Activated B cell treated with CpG ODN at 0.5 μM for 24 hours (primary cell): Measurements from ENCODE around the gene CAMTA1. TPM values are rescaled to one million over a fixed set of nuclear protein-coding genes. Genes with fewer than 3 reads are reported as not detected.
"Not testable (repeated sequence)": the region's sequence is repeated elsewhere in the genome, so short reads cannot be mapped to it uniquely, and the experiment has no call there.

Experiments used
- ATAC-seq: fragments of 200-7000 bp; cut with Tn5 transposase; one replicate; pipeline ENCODE4 v1.10.0; 2021; ENCODE audit warnings: low read depth, mild to moderate bottlenecking, moderate library complexity
- CTCF ChIA-PET: fragments of 350-600 bp; sonication (Branson Sonifier 250); formaldehyde crosslinking; loops from one replicate; lab custom pipeline; 2021; ENCODE audit warnings: antibody characterized with exemption; lab: Charles Lee
- POLR2A ChIA-PET: fragments of 350-600 bp; sonication (Branson Sonifier 250); formaldehyde crosslinking; loops from one replicate; lab custom pipeline; 2021; ENCODE audit warnings: antibody characterized with exemption; lab: Charles Lee
- DNase-seq: peaks from one replicate; pipeline ENCODE4 v3.0.0; 2022
- H3K27ac Mint-ChIP-seq: one replicate; pipeline ENCODE4 v1.8.0; 2020; ENCODE audit warnings: mixed read lengths
- H3K27me3 Mint-ChIP-seq: one replicate; pipeline ENCODE4 v1.8.0; 2021; ENCODE audit warnings: mixed read lengths
- H3K36me3 Mint-ChIP-seq: one replicate; pipeline ENCODE4 v1.8.0; 2021; ENCODE audit warnings: low read depth, mixed read lengths
- H3K4me1 Mint-ChIP-seq: one replicate; pipeline ENCODE4 v1.8.0; 2021; ENCODE audit warnings: mixed read lengths
- H3K4me3 Mint-ChIP-seq: one replicate; pipeline ENCODE4 v1.8.0; 2020; ENCODE audit warnings: mild to moderate bottlenecking, mixed read lengths
- H3K9me3 Mint-ChIP-seq: one replicate; pipeline ENCODE4 v1.8.0; 2020; ENCODE audit warnings: mixed read lengths
- intact Hi-C: fragments of 100-400 bp; cut with micrococcal nuclease; formaldehyde crosslinking; loops from one replicate; pipeline ENCODE4 v1.15.1; 2024
- total RNA-seq: library from RNA; stranded (reverse); gene quantifications from 2 replicates; pipeline ENCODE4 v1.2.3, GENCODE V29; 2022
- TF ChIP-seq, protein P1 (sequence below): fragments of 200-600 bp; IDR thresholded peaks from one replicate; pipeline ENCODE4 v1.8.0; 2022; ENCODE audit warnings: antibody characterized with exemption, mild to moderate bottlenecking

CAMTA1 gene
- total RNA-seq, 1 donor from 2014 or later: 49.8 TPM

DNA sequence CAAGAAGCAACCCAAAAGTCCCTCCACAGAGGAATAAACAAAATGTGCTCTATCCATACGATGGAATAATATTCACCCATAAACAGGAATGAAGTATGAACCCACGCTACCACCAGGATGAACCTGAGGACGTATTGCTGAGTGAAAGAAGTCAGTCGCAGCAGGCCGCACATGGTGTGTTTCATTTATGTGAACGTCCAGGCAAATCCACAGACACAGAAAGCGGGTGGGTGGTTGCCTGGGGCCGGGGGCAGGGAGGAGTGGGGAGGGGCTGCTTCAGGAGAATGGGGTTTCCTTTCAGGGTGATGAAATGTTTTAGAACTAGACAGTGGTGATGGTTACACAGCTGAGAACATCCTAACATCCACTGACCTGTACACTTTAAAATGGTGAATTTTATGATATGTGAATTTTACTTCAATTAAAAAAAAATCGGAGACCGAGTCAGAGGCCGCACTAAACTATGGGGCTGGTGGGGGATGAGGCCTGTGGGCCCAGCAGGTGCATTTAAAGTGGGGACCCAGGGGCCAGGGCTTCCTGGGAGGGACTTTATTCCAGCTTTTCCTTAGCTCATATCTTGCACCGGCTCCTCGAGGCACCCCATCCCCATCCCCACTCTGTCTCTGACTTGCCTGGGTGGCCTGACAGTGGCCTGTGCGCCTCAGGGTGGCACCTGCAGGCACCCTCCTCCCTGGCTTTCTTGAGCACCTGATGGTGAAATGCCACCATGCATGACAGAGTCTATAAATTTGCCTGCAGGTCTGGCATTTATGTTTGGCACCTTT is 593.3 kb downstream of the CAMTA1 start:
- no peak overlapping the region for H3K4me3 Mint-ChIP-seq
- DNase-seq (no peak), ATAC-seq (no peak)
- no peaks in the 10 kb centered on the region for H3K4me1 Mint-ChIP-seq
- intact Hi-C loops: no loop called here
- CTCF ChIA-PET: no interaction called here
- POLR2A ChIA-PET: no interaction called here
- TF ChIP-seq, protein P1, sequence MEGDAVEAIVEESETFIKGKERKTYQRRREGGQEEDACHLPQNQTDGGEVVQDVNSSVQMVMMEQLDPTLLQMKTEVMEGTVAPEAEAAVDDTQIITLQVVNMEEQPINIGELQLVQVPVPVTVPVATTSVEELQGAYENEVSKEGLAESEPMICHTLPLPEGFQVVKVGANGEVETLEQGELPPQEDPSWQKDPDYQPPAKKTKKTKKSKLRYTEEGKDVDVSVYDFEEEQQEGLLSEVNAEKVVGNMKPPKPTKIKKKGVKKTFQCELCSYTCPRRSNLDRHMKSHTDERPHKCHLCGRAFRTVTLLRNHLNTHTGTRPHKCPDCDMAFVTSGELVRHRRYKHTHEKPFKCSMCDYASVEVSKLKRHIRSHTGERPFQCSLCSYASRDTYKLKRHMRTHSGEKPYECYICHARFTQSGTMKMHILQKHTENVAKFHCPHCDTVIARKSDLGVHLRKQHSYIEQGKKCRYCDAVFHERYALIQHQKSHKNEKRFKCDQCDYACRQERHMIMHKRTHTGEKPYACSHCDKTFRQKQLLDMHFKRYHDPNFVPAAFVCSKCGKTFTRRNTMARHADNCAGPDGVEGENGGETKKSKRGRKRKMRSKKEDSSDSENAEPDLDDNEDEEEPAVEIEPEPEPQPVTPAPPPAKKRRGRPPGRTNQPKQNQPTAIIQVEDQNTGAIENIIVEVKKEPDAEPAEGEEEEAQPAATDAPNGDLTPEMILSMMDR: no peak
- no peak overlapping the region for H3K27ac Mint-ChIP-seq
- peaks cover 3% of the 10 kb centered on the region for H3K9me3 Mint-ChIP-seq
- H3K27me3 Mint-ChIP-seq: peaks cover 1% of the 10 kb centered on the region
- no peaks in the 10 kb centered on the region for H3K36me3 Mint-ChIP-seq

DNA sequence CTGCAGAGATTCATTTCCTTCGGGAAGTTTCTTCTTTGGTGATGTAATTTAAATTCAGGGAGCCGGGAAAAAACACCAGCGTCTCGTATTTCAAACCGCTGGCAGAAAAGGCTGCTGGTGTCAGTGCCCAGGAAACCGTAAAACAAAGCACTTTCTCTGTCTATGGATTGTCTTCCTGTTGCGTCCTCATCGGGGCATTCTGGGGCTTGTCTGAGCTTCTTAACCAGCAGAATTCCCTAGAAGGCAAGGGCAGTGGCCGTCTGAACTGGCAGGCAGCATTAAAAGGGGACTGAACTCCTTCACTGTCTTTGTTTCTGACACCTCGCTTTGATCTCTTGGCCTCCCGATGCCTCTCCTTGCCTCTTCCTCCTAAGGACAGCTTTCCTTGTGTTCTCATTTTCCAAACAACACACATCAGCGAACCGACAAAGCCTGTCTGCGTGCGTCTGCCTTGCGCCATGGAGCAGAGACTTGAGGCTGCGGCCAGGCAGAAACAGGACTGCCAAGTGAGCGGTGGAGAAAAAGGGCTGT is 594.3 kb downstream of the CAMTA1 start:
- TF ChIP-seq, protein P1: no peak
- H3K27me3 Mint-ChIP-seq: peaks cover 1% of the 10 kb centered on the region
- no peak for ATAC-seq

DNA sequence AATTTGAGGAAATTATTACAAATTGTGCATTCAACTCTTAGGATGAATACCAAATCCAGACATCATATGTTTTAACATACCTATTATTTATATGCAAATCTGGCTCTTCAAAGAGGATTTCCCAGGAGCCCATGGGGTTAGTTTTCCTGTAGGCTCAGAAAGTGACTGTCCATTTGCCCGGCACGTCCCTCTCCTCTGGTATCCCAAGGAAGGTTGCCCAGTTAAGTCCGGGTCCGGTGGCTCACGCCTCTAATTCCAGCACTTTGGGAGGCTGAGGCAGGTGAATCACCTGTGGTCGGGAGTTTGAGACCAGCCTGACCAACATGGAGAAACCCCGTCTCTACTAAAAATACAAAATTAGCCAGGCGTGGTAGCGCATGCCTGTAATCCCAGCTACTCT is 594.8 kb downstream of the CAMTA1 start:
- H3K27ac Mint-ChIP-seq, H3K27me3 Mint-ChIP-seq, intact Hi-C loops, H3K4me3 Mint-ChIP-seq, H3K36me3 Mint-ChIP-seq, DNase-seq, H3K4me1 Mint-ChIP-seq, POLR2A ChIA-PET, ATAC-seq, H3K9me3 Mint-ChIP-seq, CTCF ChIA-PET: not testable (repeated sequence)

More for the DNA sequence above, 594.3 kb downstream of the CAMTA1 start:
- intact Hi-C loops: no loop called here
- ChIA-PET POLR2A (no interaction called here), CTCF (no interaction called here)
- DNase-seq: no peak
- Mint-ChIP-seq H3K9me3 (peaks cover 3% of the 10 kb centered on the region), H3K4me1 (no peaks in the 10 kb centered on the region), H3K36me3 (no peaks in the 10 kb centered on the region), H3K4me3 (no peak overlapping the region), H3K27ac (no peak overlapping the region)

DNA sequence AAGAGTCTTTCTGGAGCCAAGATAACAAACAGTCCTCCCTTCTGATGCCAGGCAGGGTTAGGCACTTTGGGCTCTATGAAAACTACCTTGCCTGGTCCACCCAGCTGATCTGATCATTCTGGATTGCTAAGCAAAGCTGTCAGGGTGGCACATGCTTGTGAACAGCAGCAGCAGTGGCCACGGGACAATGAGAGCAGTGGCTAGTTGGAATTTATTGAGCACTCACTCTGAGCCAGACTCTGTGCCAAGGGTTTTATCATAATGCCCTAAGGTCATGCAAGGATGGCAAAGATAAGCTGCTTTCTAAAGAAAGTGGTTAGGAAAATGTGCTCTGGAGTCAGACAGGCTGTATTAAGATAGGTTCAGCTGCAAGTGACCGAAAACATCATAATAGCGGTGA is 595.5 kb downstream of the CAMTA1 start:
- Mint-ChIP-seq H3K4me3 (no peak overlapping the region), H3K36me3 (no peaks in the 10 kb centered on the region), H3K27me3 (peaks cover 1% of the 10 kb centered on the region), H3K9me3 (peaks cover 3% of the 10 kb centered on the region), H3K4me1 (no peaks in the 10 kb centered on the region), H3K27ac (no peak overlapping the region)
- intact Hi-C loops: no loop called here
- ATAC-seq (no peak), DNase-seq (no peak)
- TF ChIP-seq, protein P1: no peak
- CTCF ChIA-PET: no interaction called here
- POLR2A ChIA-PET: no interaction called here

DNA sequence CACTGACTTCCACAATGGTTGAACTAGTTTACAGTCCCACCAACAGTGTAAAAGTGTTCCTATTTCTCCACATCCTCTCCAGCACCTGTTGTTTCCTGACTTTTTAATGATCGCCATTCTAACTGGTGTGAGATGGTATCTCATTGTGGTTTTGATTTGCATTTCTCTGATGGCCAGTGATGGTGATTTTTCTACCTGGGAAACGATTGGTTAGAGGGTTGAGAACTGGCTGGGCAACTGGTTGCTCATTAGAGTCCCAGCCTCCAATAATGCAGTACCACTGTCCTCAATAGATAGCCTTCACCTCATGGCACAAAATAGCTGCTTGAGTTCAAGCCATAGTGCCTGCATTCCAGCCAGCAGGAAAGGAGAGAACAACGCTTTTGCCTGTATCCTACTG is 596.5 kb downstream of the CAMTA1 start:
- H3K4me3 Mint-ChIP-seq, intact Hi-C loops, H3K27ac Mint-ChIP-seq, CTCF ChIA-PET, H3K4me1 Mint-ChIP-seq, DNase-seq, H3K27me3 Mint-ChIP-seq, H3K9me3 Mint-ChIP-seq, ATAC-seq, POLR2A ChIA-PET, H3K36me3 Mint-ChIP-seq: not testable (repeated sequence)

DNA sequence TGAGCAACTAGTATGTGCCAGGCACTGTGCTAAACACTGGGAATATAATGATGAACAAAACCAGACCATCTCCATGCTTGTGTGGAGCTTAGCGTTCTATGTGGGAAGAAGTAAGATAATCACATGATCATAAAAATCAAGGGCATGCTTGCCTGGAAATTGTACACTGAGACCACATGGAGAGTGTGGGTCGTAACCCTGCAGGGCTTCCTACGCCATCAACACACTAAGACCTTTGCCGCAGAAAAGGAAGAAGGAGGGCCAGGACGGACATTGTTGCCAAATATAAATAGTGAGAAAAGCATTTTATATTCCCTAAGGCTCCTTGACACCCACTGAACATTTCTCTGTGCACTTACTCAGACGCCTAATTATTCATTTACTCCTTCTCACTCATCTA is 597.7 kb downstream of the CAMTA1 start:
- peaks cover 1% of the 10 kb centered on the region for H3K27me3 Mint-ChIP-seq
- CTCF ChIA-PET: no interaction called here
- TF ChIP-seq, protein P1: no peak

More for the DNA sequence above, 597.7 kb downstream of the CAMTA1 start:
- Mint-ChIP-seq H3K9me3 (peaks cover 3% of the 10 kb centered on the region), H3K4me3 (no peak overlapping the region), H3K27ac (no peak overlapping the region), H3K36me3 (no peaks in the 10 kb centered on the region), H3K4me1 (no peaks in the 10 kb centered on the region)
- DNase-seq: no peak
- ATAC-seq: no peak
- intact Hi-C loops: no loop called here
- POLR2A ChIA-PET: no interaction called here
